CD4-positive, alpha-beta T cell treated with Interleukin-2 at 100 ng/mL for 4 hours (primary cell): Measurements from ENCODE around the gene MLLT10.
"Not testable (repeated sequence)": the region's sequence is repeated elsewhere in the genome, so short reads cannot be mapped to it uniquely, and the experiment has no call there.

Experiments used
- DNase-seq: peaks from one replicate; pipeline ENCODE4 v3.0.0-alpha.2; 2020; ENCODE audit warnings: low spot score

MLLT10 gene

DNA sequence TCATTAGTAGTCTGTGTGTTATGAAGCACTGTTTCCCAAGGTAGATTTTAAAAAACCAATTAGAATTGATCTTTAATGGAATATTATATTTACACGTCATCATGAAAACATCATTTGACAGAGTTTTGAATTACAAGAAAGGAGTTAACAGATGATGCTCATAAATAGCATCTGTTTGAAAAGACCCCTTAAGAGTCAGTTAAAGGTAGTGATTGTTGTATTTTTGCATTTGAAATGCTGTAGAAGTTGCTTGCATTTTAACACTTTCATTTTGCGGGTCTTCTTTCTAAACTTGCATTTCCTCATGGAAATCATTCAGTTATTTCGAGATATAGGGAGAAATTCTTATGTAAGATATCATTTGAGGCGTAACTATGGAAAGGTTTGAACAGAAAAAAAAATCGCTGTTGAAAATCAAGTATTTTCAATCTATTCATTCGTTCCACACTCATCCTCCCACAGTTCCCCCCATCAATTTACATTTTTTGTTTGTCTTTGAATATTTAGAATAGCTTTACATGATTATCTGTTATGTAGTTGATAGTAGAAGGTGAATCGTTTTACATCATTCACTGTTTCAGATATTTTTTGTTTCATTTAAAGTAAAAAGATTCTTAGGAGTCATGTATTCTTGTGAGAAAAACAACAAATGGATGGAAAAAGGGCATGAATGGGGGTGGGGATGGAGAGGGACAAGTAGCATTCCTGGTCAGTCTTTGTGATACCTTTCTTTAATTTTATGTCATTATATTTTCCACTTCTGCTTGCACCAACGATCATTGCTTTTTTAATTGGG is 5.6 kb upstream of the MLLT10 start:
- no peak for DNase-seq

GRCh38 chr10:21529032-21529910 is 4.8 kb upstream of the MLLT10 start:
- DNase-seq, result no peak

DNA sequence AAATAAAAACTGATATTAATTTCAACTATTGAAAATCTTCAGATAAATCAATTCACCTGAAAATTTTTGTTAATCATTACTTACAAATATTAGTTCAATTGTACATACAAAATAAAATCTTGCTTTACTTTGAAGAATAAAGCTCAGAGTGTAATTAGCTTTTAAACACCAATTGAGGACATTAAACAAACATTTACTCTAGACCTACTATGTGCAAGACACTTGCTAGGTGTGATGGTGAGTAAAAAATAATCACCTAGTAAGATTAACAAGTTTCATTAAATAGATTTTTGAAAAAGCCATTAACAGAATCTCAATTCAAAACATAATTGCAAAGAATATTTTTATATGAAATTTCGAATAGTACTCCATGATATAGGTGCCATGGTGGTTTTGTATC is 3.9 kb upstream of the MLLT10 start:
- DNase-seq, result no peak

GRCh38 chr10:21530641-21531040 is 3.4 kb upstream of the MLLT10 start:
- no peak for DNase-seq

- no peak for DNase-seq
Observed at GRCh38 chr10:21531164-21531563, 2.9 kb upstream of the MLLT10 start.

DNA sequence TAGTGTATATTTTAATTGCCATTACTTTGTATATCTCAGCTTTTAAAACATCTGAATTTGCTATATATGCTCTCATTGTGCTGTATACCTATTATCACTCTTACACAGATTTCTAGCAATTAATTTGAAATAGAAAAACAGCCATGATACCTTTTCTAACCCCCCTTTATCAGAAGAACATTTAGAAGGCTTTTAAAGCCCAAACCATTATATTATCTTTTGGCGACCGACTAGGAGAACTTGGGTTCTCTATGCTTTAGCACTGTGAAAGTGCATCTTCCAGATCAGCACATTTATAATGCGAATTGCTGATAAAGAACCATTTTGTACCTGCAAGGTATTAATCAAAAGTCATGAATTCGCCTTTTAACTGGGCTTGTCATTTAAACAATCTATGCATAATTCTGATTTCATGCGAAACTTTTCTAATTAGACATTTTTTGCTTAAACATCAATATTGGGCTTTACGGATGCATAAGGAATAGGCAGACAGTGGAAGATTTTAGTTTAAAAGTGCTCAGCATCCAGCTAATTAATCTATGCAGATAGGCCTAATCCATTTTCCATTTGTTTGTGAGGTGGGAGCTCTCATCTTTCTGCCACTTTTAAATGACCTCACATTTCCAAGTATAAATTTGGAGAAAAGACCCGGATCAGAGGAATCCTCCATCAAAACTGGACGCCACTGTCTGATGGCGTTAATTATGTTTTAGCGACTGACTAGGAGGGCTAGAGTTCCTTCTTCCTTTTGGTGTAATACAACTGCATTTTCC is 1.2 kb upstream of the MLLT10 start:
- DNase-seq, result no peak

- DNase-seq, result no peak
Observed at GRCh38 chr10:21534280-21534586, 201 bp downstream of the MLLT10 start.

- DNase-seq, result peak; percentile 41
Observed at GRCh38 chr10:21534604-21535493, 817 bp downstream of the MLLT10 start.

- no peak for DNase-seq
Observed at GRCh38 chr10:21535494-21535965, 1.5 kb downstream of the MLLT10 start.

DNA sequence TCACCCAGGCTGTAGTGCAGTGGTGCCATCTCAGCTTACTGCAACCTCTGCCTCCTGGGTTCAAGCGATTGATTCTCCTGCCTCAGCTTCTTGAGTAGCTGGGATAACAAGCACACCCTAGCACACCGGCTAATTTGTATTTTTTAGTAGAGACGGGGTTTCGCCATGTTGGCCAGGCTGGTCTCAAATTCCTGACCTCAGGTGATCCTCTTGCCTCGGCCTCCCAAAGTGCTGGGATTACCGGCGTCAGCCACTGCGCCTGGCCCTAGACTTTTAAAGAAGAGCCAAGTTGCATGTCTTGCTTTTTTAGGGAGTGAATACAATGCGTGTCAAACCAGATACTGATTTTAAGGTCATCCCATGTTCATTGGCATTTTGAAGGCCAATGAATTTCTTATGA is 1.9 kb downstream of the MLLT10 start:
- DNase-seq, result not testable (repeated sequence)

- no peak for DNase-seq
Observed at GRCh38 chr10:21536874-21537273, 2.8 kb downstream of the MLLT10 start.

DNA sequence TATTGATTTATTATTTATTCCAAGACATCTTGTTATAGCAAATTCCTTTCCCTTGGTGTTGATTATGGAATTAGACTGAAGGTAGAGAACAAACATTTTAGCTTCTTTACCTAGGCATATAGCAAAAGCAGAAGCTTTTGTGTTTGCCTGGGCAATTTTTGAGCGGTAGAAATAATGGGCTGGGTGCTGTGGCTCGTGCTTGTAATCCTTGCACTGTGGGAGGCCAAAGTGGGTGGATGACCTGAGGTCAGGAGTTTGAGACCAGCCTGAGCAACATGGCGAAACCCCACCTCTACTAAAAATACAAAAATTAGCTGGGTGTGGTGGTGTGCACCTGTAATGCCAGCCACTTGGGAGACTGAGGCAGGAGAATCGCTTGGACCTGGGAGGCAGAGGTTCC is 6.7 kb downstream of the MLLT10 start:
- DNase-seq, result not testable (repeated sequence)

GRCh38 chr10:21547246-21547645 is 13.2 kb downstream of the MLLT10 start:
- no peak for DNase-seq

DNA sequence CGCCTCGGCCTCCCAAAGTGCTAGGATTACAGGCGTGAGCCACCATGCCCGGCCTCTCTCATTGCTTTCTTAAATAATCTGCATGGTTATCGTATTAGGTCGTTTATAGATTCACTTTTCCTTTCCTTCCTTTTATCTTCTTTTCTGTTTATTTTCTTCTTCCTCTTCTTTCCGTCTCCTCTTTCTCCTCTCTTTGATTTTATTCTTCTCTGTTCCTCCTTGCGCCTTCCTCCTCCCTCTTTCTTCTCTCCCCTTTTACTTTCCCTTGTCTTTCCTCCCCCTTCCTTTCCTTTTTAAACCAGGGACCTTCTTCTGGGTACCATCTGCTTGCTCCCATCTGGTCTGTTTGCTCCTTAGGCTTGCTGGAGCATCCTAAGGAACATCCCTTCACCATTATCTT is 18.6 kb downstream of the MLLT10 start:
- no peak for DNase-seq

GRCh38 chr10:21556527-21556926 is 22.5 kb downstream of the MLLT10 start:
- no peak for DNase-seq

- DNase-seq, result not testable (repeated sequence)
Observed at GRCh38 chr10:21558984-21559383, 25.0 kb downstream of the MLLT10 start.

- DNase-seq, result no peak
Observed at GRCh38 chr10:21570761-21571521, 36.9 kb downstream of the MLLT10 start.

- DNase-seq, result no peak
Observed at GRCh38 chr10:21572578-21572977, 38.5 kb downstream of the MLLT10 start.

GRCh38 chr10:21574514-21574913 is 40.5 kb downstream of the MLLT10 start:
- DNase-seq, result not testable (repeated sequence)

- no peak for DNase-seq
Observed at GRCh38 chr10:21579291-21579690, 45.3 kb downstream of the MLLT10 start.

- not testable (repeated sequence) for DNase-seq
Observed at GRCh38 chr10:21581421-21581834, 47.4 kb downstream of the MLLT10 start.
